HG03460 (cell line): Measurements from ENCODE around the gene GPR132.
A peak's percentile ranks its signal among the peaks of the same experiment; 100 is the strongest.

Experiments
- ATAC-seq: cut with Tn5 transposase; IDR thresholded peaks from one replicate; pipeline ENCODE4 v1.9.1; 2021; ENCODE audit not compliant: unreplicated experiment

The GPR132 gene

DNA sequence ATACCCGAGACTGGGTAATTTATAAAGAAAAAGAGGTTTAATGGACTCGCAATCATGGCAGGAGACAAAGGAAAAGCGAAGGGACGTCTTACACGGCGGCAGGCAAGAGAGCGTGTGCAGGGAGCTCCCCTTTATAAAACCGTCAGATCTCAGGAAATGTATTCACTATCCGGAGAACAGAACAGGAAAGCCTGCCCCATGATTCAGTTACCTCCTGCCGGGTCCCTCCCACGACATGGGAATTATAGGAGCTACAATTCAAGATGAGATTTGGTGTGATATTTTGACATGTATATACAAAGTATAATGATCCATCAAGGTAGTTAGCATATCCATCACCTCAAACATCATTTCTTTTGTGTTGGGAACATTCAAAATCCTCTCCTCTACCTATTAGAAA lies 42.1 kb downstream of the GPR132 start:
- ATAC-seq = no peak

DNA sequence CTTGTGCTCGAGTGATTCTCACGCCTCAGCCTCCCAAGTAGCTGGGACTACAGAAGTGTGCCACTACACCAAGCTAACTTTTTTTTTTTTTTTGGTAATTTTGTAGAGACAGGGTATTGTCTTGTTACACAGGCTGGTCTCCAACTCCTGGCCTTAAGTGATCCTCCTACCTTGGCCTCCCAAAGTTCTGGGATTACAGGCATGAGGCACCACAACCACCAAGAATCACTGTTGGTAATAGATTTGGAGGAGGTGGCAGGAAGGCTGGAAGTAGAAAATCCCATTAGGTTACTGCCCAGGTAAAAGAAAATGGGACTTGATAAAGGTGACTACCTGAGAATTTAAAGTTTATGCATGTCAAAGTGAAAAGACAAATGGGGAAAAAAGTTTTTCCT lies 43.0 kb downstream of the GPR132 start:
- no peak for ATAC-seq

DNA sequence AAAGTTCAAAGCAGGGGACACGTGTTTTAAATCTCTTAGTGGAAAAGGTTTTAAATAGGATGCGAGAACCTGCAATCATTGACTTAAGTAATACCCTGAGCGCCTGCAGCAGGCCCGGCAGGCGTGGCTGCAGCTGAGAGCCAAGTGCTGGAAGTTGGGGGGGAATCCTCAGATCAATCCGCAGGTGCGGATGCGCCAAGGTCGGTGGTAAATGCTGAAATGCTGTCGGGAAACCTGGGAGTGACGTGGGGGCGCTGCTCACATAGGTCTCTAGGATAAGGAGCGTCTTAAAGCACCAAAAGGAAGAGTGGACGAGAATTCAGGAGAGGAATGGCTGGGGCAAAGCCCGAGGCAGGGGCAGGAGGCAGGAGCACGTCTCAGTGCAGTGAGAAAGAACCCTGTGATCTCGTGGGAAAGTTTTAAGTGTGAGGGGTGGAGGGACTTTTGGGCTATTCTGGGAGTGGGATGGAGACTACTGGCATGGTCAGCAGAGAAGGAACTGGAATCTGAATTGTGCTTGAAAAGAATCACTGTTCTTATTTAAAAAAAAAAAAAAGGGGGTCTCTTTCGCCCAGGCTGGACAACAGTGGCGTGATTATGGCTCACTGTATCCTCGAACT lies 43.5 kb downstream of the GPR132 start:
- ATAC-seq = no peak

DNA sequence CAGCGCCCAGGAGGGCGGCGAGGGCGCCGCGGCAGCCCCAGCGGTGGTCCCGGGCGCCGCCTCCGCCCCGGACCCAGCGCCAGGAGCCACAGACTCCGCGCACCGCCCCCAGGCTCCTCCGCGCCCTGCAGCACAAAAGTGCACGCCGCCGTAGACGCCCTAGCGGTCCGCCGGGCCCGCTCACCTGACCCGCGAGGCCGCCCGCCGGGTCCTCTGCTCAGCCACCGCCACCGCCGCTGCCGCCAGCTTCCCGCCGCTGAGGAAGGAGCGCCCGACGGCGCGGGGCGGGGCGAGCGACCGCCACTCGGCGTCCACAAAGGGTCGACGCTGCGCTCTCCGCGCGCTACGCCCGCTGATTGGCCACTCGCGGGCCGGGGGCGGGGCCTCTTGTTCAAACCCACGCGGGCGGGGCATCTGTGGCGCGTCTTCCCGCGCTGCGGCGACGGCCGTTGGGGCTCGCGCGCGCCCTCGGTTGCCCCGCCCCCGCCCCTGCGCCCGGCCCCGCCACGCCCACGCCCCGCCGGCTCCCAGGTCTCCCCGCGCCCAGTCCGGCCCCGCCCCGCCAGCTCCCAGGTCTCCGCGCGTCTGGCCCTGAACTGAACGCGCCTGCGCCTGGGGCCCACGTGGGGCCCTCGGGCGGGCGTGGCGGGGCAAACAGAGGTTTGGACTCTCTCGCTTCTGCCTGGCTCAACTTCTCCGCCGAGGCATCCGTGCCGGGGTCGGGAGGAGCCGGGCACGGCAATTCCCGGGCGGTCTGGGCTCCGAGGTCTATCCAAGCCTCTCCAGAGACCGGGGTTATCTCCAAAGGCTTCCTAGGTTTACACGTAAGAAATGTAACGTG lies 44.2 kb downstream of the GPR132 start, which contains the start of gene CDCA4:
CDCA4 (minus strand) TSS at position 269 of the 841 bp plus-strand sequence. CDS start 9,154 bp downstream, outside the sequence.
- ATAC-seq = peak; percentile 68

DNA sequence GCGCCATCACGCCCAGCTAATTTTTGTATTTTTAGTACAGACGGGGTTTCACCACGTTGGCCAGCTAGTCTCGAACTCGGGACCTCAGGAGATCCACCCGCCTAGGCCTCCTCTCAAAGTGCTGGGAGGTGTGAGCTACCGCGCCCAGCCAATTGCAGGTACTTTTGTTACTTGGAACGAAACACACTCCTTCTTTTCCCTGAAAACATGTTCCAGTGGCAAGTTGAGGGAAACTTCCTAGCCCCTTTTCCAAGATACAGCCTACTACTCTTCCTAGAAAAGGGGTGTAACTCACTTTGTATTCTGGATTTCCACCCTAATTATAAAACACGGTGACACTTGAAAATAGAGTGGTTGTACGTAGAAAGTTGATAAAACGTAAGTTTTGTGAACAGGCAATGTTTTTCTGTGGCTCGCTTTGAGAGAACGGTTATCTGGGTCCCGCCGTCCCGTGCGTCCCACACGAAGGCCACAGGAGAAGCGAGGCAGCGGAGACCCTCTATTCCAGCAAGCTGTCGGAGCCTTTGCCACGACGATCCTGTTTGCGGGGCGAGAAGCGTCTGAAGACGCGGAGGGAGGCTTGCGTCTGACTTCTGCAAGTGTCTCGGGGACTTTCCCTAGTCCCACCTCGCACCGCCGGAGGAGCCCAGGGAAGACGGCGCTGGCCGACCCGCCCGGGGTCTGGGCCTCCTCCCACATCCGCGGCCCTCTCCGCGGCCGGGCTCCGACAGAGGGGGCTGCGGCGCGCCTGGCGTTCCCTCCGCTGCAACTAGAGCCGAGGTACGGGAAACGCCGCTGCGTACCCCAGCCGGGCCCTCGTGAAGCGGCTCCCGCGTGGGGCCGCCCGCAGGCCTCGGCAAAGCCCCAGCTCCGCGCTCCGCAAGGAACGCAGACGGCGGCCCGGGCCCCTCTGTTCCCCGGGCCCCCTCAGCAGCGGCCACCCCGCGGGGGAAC lies 45.1 kb downstream of the GPR132 start:
- peak; percentile 34 for ATAC-seq

DNA sequence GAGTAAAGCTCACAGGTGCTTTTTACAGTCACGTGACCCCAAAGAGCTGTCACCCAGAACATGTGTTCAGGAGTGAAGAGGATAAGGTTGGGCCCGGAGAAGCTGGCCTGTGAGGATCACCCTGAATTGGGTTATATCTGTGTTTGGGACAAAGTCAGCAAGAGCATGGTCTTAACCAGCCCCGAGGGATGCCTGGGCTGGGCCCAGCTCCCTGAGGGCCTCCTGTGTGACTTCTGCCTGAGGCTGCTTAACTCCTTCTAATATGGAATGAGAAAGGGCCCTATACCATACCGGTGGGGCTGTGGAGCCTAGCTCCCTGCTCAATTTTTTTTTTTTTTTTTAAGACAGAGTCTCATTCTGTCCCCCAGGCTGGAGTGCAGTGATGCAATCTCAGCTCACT lies 46.8 kb downstream of the GPR132 start:
- no peak for ATAC-seq

DNA sequence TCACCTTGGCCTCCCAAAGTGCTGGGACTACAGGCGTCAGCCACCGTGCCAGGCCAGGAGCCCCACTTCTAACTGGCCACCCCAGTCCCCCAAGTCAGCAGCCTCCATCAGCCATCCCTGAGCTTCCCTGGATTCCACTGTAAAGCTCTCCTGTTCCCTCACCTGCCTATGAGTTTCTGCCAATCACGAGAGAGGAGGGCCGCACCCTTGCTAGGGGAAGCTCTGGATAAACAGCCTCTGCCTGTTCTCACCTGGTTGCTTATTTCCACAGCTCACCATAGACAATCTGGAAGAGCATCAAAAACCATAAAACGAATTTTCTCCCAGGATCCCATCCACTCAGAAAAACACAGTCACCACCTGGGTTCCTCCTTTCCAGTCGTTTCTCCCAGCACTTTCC lies 49.3 kb downstream of the GPR132 start:
- ATAC-seq = no peak

DNA sequence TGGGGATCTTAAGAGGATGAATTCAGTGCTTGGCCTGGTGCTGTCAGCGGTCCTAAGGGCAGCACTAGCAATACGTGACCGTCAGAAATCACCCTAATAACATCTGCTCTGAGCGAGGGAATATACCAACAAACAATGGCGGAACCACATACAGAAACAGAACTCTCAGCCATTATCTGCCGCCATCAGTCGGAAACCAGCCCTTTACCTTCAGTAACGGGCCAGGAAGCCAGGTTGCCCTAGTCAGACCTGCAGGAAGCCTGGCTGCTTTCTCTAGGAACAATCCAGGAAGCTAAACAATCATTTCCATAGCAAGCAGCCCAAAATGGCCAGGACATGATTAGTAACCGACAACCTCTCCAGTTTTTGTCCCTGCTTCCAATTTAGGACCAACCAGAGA lies 50.0 kb downstream of the GPR132 start:
- no peak for ATAC-seq

DNA sequence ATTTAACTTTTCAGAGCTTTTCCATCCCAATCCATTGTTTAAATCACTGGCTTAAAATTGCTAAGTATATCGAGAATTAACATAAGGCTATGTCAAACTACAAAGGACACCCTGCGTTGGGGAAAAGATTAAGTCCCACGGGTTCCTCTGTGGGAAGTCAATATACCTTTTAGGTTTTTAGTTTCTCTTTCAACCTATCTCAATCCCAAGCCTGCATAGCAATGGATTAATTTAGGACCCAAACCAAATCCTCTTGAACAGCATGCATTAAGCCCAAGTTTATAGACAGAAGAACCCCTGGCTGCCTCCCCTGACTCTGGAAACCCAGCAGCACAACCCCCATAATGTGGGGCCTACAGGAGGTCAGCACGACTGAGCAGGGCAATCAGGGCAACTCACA lies 50.6 kb downstream of the GPR132 start:
- ATAC-seq = no peak

DNA sequence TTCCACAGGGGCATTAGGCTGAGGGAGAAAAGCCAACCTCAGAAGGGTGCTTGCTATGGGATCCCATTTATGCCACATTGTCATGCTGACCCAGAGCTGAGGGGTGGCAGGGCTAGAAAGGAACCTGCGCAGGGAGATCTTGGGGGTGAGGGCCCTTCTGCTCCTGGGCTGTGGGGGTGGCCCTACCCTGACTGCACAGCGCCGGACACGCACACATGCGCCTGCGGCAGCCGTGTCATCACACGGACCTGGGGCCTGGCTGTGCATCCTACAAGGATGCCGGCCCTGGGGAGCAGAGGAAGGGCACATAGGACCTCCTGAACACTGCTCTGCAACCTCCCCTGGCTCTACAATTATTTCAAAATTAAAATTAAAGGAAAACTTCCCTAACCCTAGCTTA lies 51.2 kb downstream of the GPR132 start:
- no peak for ATAC-seq

DNA sequence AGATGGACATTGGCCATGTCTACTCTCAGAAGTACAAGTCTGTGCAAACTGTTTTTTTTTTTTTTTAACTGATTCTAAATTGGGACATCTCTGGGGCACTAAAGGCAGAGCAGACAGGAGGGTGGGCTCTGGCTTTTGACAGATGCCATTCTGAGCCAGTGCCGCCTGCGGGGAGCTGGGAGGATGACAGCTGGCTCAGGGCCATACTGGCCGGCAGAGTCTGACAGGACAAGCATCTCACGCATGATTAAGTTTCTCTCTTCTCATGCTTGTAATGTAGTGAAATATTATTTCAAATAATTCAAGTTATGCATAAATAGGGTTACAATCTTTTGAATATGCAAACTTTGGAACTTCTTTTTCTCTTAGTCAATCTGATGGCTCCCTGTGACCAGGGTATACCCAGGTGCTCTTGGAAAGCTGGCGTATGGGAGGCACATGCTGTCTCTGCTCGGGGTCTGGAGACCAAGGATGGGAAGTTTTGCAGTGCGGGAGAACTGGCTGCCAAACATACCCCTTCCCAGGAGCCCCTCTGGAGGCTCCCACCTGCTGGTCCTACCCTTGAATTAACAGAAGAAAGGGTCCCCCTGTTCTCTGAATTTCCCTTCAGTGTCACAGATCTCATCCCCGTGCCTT lies 52.0 kb downstream of the GPR132 start:
- no peak for ATAC-seq

DNA sequence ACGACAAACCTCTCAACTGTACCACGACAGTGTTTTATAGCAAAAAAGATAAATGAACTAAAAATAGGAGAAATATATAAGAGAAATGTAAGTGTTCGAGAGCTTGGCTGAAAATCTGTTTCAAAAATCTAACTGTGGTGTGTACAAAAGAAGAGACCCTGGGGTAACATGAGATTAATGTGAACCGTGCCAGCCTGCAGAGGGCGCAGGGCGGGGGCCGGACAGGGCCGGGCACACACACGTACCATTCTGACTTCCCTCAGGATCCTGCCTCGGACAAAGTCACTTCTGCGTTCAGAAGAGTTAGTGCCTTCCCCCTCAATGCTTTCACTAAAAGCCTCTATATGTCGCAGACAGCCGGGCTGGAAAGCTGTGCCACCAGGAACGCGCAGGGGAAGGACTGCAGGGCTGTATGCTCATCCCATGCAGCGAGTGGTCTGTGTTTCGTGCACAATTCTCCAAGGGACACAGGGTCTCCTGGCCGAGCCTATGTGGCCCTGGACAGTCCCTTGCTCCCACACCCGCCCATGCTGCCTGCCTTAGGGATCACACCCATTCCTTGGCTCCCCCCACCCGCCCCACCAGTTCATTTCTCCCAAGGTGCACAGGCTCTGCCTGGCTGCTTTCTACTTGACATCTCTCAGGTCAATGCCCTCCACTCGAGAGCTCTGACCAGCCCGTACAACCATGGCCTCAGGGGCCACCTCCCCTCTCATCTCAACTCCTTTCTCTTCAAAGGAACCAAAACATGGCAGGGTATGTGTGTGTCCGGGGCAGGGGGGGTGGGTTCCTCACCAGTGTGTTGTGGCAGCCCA lies 52.9 kb downstream of the GPR132 start:
- ATAC-seq = no peak

DNA sequence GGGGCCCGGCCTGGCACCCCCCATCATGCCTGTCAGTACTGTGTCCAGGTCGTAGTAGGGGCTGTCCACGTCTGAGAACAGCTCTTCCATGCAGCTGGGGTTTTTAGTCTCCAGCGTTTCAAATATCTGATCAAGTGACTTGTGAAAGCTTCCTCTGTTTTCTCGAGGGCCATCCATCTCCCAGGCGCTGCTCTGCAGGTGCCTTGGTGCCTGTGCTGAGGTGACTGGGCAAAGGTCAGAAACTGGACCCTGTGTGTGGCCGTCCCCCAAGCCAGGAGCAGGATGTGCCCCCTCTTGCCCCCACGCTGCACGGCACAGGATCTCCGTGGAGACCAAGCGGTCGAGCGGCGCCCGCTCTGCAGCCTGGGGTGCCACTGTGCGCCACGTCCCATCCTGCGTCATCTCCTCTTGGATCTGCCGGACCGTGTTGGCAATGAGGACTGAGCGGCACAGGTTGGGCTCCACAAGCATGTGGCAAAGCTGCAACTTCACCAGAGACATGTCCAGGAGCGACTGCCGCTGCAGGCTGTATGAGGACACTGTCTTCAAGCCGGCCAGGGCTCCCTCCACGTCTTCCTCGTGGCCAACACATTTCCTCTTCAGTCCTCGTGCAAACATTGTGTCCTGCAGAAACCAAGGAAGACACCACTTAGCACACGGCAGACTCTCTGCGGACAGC lies 53.8 kb downstream of the GPR132 start:
- ATAC-seq = no peak

DNA sequence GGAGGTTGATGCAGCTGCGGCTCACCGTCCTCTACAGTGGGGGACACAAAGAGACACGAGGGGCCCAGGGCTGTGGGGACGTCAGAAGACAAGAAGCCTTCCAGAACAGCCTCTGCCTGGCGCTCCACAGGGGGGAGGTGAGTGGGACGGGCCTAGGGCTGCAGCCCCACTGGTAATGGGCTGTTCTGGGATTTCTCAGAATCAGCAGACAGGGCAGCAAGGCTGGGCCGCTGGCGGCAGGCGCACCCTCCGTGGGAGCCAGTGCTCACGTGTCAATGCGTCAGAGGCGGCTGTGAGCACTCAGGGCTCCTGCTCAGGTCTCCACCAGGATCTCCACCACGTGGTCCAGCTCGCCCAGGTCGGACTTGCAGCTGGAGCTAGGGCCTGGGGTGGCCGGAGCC lies 54.3 kb downstream of the GPR132 start:
- ATAC-seq = no peak

DNA sequence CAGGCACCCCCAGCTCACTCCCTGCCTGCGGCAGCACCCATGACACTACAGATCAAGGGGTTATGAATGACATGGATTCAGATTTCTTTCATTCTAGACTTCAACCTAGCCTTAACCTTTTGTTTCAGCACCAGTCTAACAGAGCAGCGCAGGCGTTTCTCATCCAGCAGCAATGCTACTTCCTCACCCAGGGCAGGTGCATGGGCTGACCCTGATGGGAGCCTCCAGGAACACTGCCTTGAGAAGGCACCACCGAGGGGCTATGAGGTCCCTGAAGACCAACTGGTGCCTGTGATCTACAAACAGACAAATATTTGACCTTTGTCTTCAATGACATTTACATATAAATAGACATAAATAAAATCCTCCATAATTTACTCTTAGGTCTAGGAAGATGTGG lies 55.1 kb downstream of the GPR132 start:
- no peak for ATAC-seq

DNA sequence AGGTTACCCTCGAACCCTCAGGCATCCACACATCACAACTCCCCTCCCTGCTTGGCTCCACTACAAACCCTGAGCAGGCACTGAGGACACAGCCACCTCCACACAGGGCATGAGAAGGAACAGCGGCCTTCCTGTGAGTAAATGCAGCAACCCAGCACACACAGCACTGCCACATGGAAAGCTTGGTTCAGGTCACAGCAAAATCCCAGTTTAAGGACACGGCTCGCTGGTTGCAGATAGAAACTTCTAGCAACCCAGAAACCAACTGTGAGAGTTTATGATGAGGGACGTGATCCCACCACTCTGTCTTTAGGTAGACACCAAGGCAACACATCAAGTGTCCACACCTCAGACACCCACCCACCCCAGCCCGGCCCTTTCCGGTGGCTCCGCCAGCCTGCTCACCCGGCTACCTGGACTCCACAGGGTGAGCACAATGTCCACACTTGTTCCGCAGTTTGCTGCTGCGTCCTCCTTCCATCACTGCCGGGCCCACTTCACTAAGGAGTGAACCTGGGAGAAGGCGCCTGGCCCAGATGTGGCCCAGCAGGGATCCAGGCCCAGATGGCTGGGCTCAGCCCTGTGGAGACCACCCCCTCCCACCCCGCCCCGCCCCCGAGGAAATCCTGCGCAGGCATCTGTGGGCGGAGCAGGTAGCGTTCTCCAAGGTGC lies 57.5 kb downstream of the GPR132 start:
- no peak for ATAC-seq

DNA sequence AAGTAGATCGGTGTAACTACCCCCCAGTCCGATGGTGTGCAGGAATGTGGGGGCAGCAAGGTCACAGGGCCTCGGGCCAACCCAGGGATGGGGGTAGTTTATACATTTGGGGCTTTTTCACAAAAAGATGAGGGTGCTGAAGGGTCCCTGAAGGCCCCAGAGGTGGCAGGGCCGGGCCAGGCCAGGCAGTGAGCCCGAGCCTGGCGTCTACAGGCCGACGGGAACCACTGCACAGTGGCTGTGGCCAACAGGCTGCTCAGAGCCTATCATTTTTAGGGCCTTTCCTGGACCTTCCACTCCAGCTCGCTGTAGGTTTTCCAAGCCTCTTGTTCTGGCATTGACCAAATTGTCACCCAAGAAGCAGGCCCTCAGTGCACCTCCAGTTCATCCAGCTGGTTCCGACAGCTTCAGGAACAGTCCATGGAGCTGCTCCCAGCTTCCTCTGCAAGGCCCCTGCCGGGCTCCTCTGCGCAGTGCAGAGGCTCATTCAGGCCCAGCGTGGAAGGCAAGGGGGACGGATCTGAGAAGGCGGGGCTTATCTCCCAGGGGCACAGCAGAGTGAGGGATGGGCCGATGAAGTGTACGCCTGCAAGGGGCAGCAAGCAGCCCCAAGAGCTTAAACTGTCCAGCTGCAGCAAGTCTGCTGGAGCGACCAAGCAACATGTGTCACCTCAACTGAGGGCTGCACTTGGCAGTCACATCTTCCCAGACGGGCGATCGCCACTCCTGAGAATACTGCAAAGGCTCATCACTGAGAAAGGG lies 58.2 kb downstream of the GPR132 start:
- no peak for ATAC-seq
